OCI-LY7 (cell line): ENCODE measurements around the gene TFCP2.

Source experiments
- EZH2phosphoT487 ChIP-seq: fragments of 200-600 bp; sonication (generic); IDR thresholded peaks from 2 replicates; pipeline ENCODE4 v1.6.1; 2018; ENCODE audit warnings: low read depth, borderline replicate concordance, mild to moderate bottlenecking, mixed run types, antibody characterized with exemption, low read length, moderate library complexity, mixed read lengths
- TF ChIP-seq, protein P1 (sequence below): fragments of 200-600 bp; sonication (generic); conservative IDR thresholded peaks from 2 replicates; pipeline ENCODE4 v1.5.1; 2014; ENCODE audit warnings: mild to moderate bottlenecking, antibody characterized with exemption, low read length, moderate library complexity, mixed read lengths

DNA sequence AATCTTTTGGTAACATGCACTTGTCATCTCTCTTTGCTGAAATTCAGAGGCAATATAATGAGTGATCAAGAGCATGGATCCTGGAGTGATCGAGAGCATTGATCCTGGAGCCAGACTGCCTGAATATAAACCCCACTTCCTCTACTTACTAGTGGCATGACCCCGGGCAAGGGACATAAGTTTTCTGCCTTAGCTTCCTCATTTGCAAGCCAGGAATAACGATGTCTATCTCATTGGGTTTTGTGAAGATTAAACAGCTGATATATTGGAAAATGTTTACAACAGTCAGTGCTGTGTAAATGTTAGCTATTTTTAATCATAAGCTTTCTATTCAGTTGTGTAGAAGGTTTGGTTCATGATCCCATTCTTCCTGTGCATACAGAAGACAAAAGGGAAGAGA, 87.2 kb downstream of the TFCP2 start:
- TF ChIP-seq, protein P1, sequence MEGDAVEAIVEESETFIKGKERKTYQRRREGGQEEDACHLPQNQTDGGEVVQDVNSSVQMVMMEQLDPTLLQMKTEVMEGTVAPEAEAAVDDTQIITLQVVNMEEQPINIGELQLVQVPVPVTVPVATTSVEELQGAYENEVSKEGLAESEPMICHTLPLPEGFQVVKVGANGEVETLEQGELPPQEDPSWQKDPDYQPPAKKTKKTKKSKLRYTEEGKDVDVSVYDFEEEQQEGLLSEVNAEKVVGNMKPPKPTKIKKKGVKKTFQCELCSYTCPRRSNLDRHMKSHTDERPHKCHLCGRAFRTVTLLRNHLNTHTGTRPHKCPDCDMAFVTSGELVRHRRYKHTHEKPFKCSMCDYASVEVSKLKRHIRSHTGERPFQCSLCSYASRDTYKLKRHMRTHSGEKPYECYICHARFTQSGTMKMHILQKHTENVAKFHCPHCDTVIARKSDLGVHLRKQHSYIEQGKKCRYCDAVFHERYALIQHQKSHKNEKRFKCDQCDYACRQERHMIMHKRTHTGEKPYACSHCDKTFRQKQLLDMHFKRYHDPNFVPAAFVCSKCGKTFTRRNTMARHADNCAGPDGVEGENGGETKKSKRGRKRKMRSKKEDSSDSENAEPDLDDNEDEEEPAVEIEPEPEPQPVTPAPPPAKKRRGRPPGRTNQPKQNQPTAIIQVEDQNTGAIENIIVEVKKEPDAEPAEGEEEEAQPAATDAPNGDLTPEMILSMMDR, result no peak
- TF ChIP-seq EZH2phosphoT487, result no peak
